GM21717 (cell line): ENCODE results near the gene CTNNA3.

ENCODE experiments used
- ATAC-seq: cut with Tn5 transposase; IDR thresholded peaks from one replicate; pipeline ENCODE4 v1.9.1; 2021; ENCODE audit warnings: mild to moderate bottlenecking, moderate library complexity; ENCODE audit not compliant: unreplicated experiment

The CTNNA3 gene

DNA sequence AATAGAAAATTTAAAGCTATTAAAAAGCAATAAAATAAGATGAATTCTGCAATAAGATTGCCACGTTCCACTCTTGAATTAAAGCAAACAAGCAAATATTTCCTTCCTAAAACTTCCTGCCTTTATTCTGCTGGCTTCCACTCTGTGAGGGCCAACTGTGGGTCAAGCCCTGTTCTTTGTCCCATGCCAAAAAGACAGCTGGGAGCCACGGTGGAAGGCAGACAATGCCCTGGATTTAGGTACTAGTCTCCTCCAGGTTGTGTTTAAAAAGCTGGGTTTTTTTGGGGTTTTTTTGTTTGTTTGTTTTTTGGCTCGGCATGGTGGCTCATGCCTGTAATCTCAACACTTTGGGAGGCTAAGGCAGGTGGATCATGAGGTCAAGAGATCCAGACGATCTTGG, 731.0 kb downstream of the CTNNA3 start:
- ATAC-seq = no peak

DNA sequence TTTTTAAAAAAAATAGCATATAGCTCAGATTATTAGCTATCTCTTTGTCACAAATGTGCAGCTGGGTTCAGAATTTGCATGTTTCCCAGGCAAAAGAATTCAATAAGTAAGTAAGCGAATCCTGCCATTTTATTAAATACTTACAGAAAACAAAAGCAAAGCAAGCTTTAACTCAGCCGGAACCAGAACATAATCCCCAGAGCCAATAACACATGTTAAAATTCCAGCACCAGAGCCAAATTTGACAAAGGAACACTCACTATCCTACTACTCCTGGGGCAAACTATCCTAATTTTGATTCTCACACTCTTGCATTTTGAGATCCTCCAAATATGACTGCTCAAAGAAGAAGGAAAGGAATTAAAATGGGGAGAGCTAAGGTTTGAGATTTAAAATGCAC, 737.5 kb downstream of the CTNNA3 start:
- ATAC-seq = no peak

- no peak for ATAC-seq
These were observed 744.1 kb downstream of the CTNNA3 start for GRCh38 chr10:66951896-66952295.

DNA sequence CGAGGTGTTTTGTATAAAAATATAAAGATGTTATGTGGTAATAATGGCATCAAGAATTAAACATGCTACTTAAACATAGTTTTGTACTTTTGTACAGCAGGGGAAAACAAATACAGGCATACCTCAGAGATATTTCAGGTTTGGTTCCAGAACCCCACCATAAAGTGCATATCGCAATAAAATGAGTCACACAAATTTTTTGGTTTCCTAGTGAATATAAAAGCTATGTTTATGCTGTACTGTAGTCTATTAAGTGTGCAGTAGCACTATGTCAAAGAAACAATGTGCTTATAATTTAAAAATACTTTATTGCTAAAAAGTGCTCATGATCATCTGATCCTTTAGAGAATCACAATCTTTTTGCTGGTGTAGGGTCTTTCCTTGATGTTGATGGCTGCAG, 752.4 kb downstream of the CTNNA3 start:
- ATAC-seq = no peak

DNA sequence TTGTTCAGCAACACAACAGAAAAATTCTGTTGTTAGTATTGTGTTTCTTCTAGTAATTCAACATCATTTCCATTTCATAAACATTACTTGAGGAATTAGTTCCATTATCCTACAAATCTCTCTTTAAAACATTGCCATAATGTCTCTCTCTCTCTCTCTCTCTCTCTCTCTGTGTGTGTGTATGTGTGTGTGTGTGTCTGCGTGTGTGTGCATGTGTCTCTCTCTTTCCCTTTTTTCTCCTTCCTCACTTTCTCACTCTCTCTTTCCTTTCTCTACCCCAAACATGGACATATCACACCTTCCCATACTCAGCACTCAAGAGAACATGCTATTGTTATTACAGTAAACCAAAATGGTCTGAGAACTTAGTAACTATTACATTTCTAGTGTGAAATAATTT, 753.6 kb downstream of the CTNNA3 start:
- no peak for ATAC-seq

GRCh38 chr10:66941491-66941890, 754.5 kb downstream of the CTNNA3 start:
- ATAC-seq = no peak

DNA sequence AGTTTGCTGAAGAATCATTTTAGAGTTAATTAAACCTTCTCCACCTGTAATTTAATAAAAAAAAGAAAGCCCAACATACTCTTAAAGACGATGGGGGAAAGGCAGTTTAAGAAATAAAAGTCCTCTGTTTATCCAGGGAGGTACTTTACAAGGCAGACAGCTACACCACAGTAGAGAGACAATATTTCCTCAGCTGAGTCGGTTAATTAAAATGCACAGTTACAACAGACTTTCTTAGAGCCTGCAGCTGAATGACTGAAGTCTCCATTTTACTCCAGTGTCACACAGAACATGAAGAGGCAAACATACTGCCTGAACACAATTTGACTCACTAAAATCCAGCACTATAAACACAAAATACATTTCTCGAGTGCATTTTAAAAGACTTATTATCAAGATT, 755.0 kb downstream of the CTNNA3 start:
- no peak for ATAC-seq

GRCh38 chr10:66934711-66935110, 761.3 kb downstream of the CTNNA3 start:
- ATAC-seq = no peak

DNA sequence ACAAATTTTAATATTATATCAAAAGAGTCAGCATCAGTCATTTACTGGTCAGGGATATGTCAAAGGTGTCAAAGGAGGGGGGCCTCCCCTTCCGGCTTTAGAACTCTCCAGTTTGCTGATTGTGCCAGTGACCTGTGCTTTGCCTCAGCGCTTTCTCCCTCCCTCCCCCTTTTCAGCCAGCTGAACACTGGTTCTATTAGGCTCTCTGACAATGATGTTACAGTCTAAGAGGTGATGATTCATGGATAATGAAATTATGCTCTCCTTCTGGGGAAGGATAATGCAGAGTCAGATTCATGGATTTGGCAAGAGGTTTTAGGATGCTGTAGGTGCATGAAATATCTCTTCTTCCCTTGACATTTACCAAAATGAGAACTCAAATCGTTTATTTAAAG, 764.0 kb downstream of the CTNNA3 start:
- ATAC-seq = no peak

GRCh38 chr10:66931340-66931948, 764.6 kb downstream of the CTNNA3 start:
- peak; percentile 71 for ATAC-seq

GRCh38 chr10:66929375-66929774, 766.6 kb downstream of the CTNNA3 start:
- ATAC-seq = no peak

DNA sequence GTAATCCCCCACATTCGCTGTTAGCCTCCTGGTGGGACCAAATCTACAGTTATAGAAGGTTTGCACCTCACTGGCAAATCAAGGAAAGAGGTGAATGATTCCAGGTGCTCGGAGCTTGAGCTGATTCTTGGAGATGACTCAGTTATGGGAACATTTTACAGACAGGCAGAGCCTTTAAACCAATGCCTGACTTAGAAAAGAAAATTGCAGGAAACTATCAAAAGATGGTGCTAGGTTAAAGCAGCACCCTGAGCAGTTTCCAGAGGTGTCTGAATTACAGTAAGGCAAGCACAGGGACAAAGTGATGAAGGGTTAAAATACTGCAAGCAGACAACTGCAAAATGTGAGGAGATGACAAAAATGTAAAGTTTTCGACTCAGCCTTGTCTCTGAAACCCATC, 767.2 kb downstream of the CTNNA3 start:
- ATAC-seq = no peak

GRCh38 chr10:66927971-66928770, 767.8 kb downstream of the CTNNA3 start:
- no peak for ATAC-seq

DNA sequence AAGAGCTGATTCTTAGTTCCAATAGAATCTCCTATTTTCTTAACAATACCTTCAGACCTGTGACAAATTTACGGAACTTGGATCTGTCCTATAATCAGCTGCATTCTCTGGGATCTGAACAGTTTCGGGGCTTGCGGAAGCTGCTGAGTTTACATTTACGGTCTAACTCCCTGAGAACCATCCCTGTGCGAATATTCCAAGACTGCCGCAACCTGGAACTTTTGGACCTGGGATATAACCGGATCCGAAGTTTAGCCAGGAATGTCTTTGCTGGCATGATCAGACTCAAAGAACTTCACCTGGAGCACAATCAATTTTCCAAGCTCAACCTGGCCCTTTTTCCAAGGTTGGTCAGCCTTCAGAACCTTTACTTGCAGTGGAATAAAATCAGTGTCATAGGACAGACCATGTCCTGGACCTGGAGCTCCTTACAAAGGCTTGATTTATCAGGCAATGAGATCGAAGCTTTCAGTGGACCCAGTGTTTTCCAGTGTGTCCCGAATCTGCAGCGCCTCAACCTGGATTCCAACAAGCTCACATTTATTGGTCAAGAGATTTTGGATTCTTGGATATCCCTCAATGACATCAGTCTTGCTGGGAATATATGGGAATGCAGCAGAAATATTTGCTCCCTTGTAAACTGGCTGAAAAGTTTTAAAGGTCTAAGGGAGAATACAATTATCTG, 768.6 kb downstream of the CTNNA3 start:
- no peak for ATAC-seq

GRCh38 chr10:66926841-66927240, 769.2 kb downstream of the CTNNA3 start:
- no peak for ATAC-seq

DNA sequence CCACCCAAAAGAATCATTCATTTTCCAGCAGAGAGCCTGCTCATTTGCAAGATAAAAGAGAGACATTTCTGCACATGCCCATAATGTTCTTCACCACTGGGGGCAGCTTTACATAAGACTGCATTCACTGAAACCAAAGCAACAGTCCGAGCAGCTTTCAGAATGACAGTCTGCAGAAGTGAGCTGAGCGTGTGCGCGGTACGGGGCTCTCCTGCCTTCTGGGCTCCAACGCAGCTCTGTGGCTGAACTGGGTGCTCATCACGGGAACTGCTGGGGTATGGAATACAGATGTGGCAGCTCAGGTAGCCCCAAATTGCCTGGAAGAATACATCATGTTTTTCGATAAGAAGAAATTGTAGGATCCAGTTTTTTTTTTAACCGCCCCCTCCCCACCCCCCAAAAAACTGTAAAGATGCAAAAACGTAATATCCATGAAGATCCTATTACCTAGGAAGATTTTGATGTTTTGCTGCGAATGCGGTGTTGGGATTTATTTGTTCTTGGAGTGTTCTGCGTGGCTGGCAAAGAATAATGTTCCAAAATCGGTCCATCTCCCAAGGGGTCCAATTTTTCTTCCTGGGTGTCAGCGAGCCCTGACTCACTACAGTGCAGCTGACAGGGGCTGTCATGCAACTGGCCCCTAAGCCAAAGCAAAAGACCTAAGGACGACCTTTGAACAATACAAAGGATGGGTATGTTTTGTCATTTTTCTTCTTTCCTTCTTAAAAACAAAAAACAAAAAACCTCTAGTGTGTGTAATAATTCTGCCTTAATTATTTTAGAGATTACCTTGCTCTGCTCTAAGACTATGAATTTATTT, 769.9 kb downstream of the CTNNA3 start, which contains the start of gene LRRTM3:
Gene LRRTM3, plus strand, starts transcription at position 141 of the 820 bp plus-strand sequence.
- peak; percentile 100 for ATAC-seq

- no peak for ATAC-seq
These were observed 770.6 kb downstream of the CTNNA3 start for GRCh38 chr10:66925373-66925772.

GRCh38 chr10:66924674-66925345, 771.2 kb downstream of the CTNNA3 start:
- no peak for ATAC-seq

- ATAC-seq = no peak
These were observed 776.7 kb downstream of the CTNNA3 start for GRCh38 chr10:66919248-66919647.

DNA sequence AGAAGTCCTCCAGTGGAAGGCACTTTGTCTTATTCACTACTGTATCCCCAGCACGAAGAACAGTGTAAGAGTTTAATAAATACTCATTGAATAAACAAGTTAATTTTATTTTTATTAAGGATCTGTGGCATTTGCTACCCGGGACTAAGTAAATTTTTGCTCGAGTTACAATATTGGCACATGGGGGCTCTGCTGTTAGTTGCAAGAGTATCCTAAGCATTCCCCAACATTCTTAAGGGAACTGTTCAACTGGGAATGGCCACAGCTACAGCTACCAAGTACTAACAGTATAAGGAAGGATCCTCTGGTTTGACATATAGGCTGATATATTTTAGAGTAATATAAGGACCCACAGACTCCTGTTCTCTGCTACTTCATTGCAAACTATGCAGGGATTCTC, 778.9 kb downstream of the CTNNA3 start:
- ATAC-seq = no peak

DNA sequence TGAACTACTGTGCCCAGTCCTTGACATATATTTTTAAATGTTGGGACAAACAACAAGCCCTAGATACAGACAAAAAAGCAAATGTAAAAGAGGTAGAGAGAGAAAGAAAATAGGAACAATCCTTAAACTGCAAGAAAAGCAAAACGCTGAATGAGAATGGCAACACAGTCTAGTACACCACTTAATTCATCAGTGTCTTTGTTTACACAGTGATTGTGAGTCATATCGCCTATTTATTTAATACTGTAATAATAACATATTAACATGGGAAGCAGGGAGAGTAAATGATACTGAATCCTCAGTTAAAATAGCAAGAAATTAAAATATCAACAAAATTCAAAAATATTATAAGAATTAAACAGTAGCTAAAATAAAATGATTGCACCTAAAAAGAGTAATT, 780.0 kb downstream of the CTNNA3 start:
- ATAC-seq = no peak
